SK-N-SH treated with all-trans-retinoic acid at 6 μM for 48 hours (cell line): ENCODE data around the gene DFFB.

ENCODE experiments used
- ATAC-seq: fragments of 200-7000 bp; cut with Tn5 transposase; 3 replicates; pipeline ENCODE4 v1.9.1; 2020; ENCODE audit warnings: mild to moderate bottlenecking, moderate library complexity
- ARNTL ChIP-seq: fragments of 450-650 bp; formaldehyde crosslinking; IDR thresholded peaks from 2 replicates; pipeline ENCODE4 v1.5.0; 2020; ENCODE audit warnings: low read depth, mild to moderate bottlenecking, moderate library complexity, borderline replicate concordance
- BACH2 ChIP-seq: fragments of 250-450 bp; sonication (Bioruptor Pico); IDR thresholded peaks from 2 replicates; pipeline ENCODE4 v1.9.0; 2021; ENCODE audit warnings: mild to moderate bottlenecking, borderline replicate concordance
- ESRRG ChIP-seq: fragments of 250-450 bp; sonication (Bioruptor Pico); IDR thresholded peaks from 2 replicates; pipeline ENCODE4 v1.6.1; 2021; ENCODE audit warnings: mild to moderate bottlenecking
- GLIS3 ChIP-seq: fragments of 250-450 bp; sonication (Bioruptor Pico); IDR thresholded peaks from 2 replicates; pipeline ENCODE4 v1.5.0; 2020; ENCODE audit warnings: mild to moderate bottlenecking, moderate library complexity
- ISL1 ChIP-seq: fragments of 250-450 bp; sonication (Bioruptor Pico); IDR thresholded peaks from 2 replicates; pipeline ENCODE4 v2.1.2; 2022; ENCODE audit warnings: mild to moderate bottlenecking, moderate library complexity
- OSR1 ChIP-seq: fragments of 250-450 bp; sonication (Bioruptor Pico); IDR thresholded peaks from 2 replicates; pipeline ENCODE4 v1.8.0; 2022; ENCODE audit warnings: moderate library complexity, mild to moderate bottlenecking, inconsistent platforms
- PATZ1 ChIP-seq: fragments of 250-450 bp; sonication (Bioruptor Pico); IDR thresholded peaks from 2 replicates; pipeline ENCODE4 v1.8.0; 2020; ENCODE audit warnings: mild to moderate bottlenecking, moderate library complexity, borderline replicate concordance
- POU6F1 ChIP-seq: fragments of 250-450 bp; sonication (Bioruptor Pico); IDR thresholded peaks from 2 replicates; pipeline ENCODE4 v1.8.0; 2021; ENCODE audit warnings: low read depth, mild to moderate bottlenecking, moderate library complexity, borderline replicate concordance
- PPARA ChIP-seq: fragments of 250-450 bp; sonication (Bioruptor Pico); IDR thresholded peaks from 2 replicates; pipeline ENCODE4 v1.5.0; 2020; ENCODE audit warnings: mild to moderate bottlenecking, borderline replicate concordance
- RARB ChIP-seq: fragments of 250-450 bp; sonication (Bioruptor Pico); IDR thresholded peaks from 2 replicates; pipeline ENCODE4 v1.8.0; 2021; ENCODE audit warnings: mild to moderate bottlenecking, moderate library complexity
- SNAI2 ChIP-seq: fragments of 250-450 bp; sonication (Bioruptor Pico); IDR thresholded peaks from 2 replicates; pipeline ENCODE4 v1.5.0; 2020; ENCODE audit warnings: mild to moderate bottlenecking, moderate library complexity
- TOX ChIP-seq: fragments of 250-450 bp; sonication (Bioruptor Pico); IDR thresholded peaks from 2 replicates; pipeline ENCODE4 v1.8.0; 2021; ENCODE audit warnings: mild to moderate bottlenecking, moderate library complexity, borderline replicate concordance
- TSHZ2 ChIP-seq: fragments of 250-450 bp; sonication (Bioruptor Pico); IDR thresholded peaks from 2 replicates; pipeline ENCODE4 v1.5.0; 2020; ENCODE audit warnings: mild to moderate bottlenecking, moderate library complexity
- ZC3H10 ChIP-seq: fragments of 250-450 bp; sonication (Bioruptor Pico); IDR thresholded peaks from 2 replicates; pipeline ENCODE4 v1.5.1; 2021; ENCODE audit warnings: mild to moderate bottlenecking, moderate library complexity
- ZFP3 ChIP-seq: fragments of 250-450 bp; sonication (Bioruptor Pico); IDR thresholded peaks from 2 replicates; pipeline ENCODE4 v1.5.0; 2020; ENCODE audit warnings: mild to moderate bottlenecking, moderate library complexity
- ZFP30 ChIP-seq: fragments of 450-650 bp; formaldehyde crosslinking; IDR thresholded peaks from 2 replicates; pipeline ENCODE4 v1.5.0; 2022; ENCODE audit warnings: mild to moderate bottlenecking, moderate library complexity
- ZNF565 ChIP-seq: fragments of 450-650 bp; formaldehyde crosslinking; conservative IDR thresholded peaks from 2 replicates; pipeline ENCODE4 v1.5.0; 2020; ENCODE audit warnings: low read depth, mild to moderate bottlenecking, moderate library complexity
- ZNF8 ChIP-seq: fragments of 450-650 bp; formaldehyde crosslinking; IDR thresholded peaks from 2 replicates; pipeline ENCODE4 v1.5.0; 2020; ENCODE audit warnings: mild to moderate bottlenecking, moderate library complexity
- TF ChIP-seq, protein P1 (sequence below): fragments of 250-450 bp; sonication (Bioruptor Pico); IDR thresholded peaks from 2 replicates; pipeline ENCODE4 v1.5.1; 2021; ENCODE audit warnings: mild to moderate bottlenecking, moderate library complexity

The DFFB gene

DNA sequence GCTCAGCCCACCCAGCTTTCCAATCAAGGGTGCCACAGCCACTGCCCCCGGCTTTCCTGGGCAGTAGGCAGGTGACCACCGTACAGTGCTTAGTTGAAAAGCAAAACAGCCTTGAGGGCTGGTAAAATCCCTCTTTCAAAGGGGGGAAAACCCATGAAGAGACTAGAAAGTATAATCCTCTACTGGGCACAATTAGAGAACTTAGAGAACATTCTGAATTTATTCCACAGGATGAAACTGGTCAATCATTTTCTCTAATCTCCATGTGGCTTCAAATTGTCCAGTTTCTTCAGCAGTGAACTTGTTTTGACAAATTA is 45.7 kb upstream of the DFFB start:
- no peak; the same call in 2 of the 3 replicates for ATAC-seq
- TF ChIP-seq OSR1 (CRISPR knock-in tag) (no peak), SNAI2 (CRISPR knock-in tag) (no peak), GLIS3 (no peak), TOX (no peak)

DNA sequence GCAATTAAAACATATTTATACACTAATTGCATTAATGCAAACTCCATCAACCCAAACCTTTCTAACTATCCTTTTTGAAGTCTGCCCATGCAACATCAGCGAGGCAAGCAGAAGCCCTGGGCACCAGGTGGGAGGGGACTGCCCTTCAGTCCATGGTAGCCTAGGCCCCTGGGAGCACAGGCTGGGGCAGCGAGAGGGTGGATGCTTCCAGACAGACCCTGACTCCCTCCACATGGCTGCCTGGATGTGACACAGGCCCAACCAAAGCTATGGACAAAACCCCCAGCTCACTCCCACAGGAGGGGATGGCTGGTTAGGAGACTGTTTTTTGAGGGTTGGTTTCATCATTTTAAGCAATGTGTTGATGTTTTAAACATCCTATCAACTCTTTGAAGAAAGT is 43.2 kb upstream of the DFFB start:
- TF ChIP-seq GLIS3 (no peak), POU6F1 (no peak), BACH2 (CRISPR knock-in tag) (no peak), OSR1 (CRISPR knock-in tag) (no peak), ZFP3 (CRISPR knock-in tag) (no peak), ZC3H10 (no peak), ISL1 (no peak), PATZ1 (CRISPR knock-in tag) (no peak), PPARA (CRISPR knock-in tag) (no peak)
- TF ChIP-seq, protein P1, sequence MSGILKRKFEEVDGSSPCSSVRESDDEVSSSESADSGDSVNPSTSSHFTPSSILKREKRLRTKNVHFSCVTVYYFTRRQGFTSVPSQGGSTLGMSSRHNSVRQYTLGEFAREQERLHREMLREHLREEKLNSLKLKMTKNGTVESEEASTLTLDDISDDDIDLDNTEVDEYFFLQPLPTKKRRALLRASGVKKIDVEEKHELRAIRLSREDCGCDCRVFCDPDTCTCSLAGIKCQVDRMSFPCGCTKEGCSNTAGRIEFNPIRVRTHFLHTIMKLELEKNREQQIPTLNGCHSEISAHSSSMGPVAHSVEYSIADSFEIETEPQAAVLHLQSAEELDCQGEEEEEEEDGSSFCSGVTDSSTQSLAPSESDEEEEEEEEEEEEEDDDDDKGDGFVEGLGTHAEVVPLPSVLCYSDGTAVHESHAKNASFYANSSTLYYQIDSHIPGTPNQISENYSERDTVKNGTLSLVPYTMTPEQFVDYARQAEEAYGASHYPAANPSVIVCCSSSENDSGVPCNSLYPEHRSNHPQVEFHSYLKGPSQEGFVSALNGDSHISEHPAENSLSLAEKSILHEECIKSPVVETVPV (CRISPR knock-in tag): no peak
- TF ChIP-seq, all 23 proteins: peak for 0

GRCh38 chr1:3814771-3815561 is 42.3 kb upstream of the DFFB start:
- ATAC-seq: no peak
- TF ChIP-seq ZNF8 (CRISPR knock-in tag) (no peak), ZNF565 (CRISPR knock-in tag) (no peak), ESRRG (CRISPR knock-in tag) (no peak)
- TF ChIP-seq, all 23 proteins: peak for 0

More for the DNA sequence above, 43.2 kb upstream of the DFFB start:
- ATAC-seq: no peak

DNA sequence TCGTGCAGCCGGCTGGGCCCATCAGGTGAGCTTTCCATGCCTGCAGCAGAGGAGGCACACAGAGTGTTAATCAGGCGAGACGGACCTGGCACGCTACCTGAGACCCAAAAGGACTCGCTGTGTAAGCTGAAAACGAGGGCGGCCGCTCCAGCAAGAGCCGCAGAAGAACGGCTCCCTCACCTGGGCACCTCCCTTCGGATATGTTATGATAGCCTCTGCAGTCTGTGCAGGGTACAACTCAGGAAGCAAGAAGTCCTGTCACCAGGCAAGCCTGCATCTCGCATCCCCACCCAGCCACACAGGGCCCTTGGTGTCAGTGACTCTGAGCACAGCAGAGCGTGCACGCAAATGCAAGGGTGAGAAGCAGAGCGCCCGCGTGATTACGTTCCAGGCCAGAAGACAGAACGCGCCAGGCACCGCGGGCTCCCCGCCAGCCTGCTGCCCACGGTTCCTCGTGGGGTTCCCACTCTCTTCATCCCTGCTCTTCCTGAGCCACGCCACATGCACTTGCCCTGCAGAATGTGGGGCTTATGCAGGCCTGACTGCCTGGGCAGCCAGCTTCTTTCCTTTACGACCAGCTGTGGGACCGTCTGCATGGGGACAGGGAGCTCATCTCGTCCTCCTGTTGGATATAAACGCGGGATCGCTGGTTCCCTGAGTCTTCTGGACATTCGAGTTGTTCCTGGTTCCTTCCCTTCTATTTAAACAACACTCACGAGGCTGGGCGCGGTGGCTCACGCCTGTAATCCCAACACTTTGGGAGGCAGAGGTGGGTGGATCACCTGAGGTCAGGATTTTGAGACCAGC is 40.7 kb upstream of the DFFB start:
- no peak for TF ChIP-seq ZNF565 (CRISPR knock-in tag)
- TF ChIP-seq ZFP3 (CRISPR knock-in tag): no peak
- no peak for TF ChIP-seq ZFP30 (CRISPR knock-in tag)
- no peak for TF ChIP-seq TOX
- TF ChIP-seq RARB (CRISPR knock-in tag): no peak
- ATAC-seq: no peak

- no peak for ATAC-seq
- TF ChIP-seq, protein P1 (CRISPR knock-in tag): no peak
- TF ChIP-seq ISL1: no peak
- TF ChIP-seq ESRRG (CRISPR knock-in tag): no peak
- no peak for TF ChIP-seq GLIS3
- TF ChIP-seq ZC3H10: no peak
- no peak for TF ChIP-seq RARB (CRISPR knock-in tag)
- no peak for TF ChIP-seq PPARA (CRISPR knock-in tag)
- no peak for TF ChIP-seq PATZ1 (CRISPR knock-in tag)
- TF ChIP-seq TSHZ2 (CRISPR knock-in tag): no peak
- no peak for TF ChIP-seq ZFP30 (CRISPR knock-in tag)
- no peak for TF ChIP-seq TOX
- no peak for TF ChIP-seq ARNTL (CRISPR knock-in tag)
- no peak for TF ChIP-seq BACH2 (CRISPR knock-in tag)
- TF ChIP-seq ZNF565 (CRISPR knock-in tag): no peak
Measured at GRCh38 chr1:3817138-3817740, 40.0 kb upstream of the DFFB start.
